Mesothelial cell of epicardium (in vitro differentiated cells): ENCODE data around the gene BBIP1. TPM values are rescaled to one million over a fixed set of nuclear protein-coding genes. Genes with fewer than 3 reads are reported as not detected.

Experiments used
- DNase-seq, 2 experiments: peaks; one replicate each; pipeline ENCODE4 v3.0.0; 2021; ENCODE audit warnings: low spot score in 2 of 2; ENCODE audit not compliant: unreplicated experiment in 2 of 2
- H3K27ac Mint-ChIP-seq: 2 replicates; pipeline ENCODE4 v1.8.0; 2021; ENCODE audit warnings: mixed read lengths
- H3K27me3 Mint-ChIP-seq: 2 replicates; pipeline ENCODE4 v1.8.0; 2021; ENCODE audit warnings: low read depth, mixed read lengths
- H3K36me3 Mint-ChIP-seq: 2 replicates; pipeline ENCODE4 v1.8.0; 2021; ENCODE audit warnings: mixed read lengths
- H3K4me1 Mint-ChIP-seq: 2 replicates; pipeline ENCODE4 v1.8.0; 2021; ENCODE audit warnings: mixed read lengths
- H3K4me3 Mint-ChIP-seq: 2 replicates; pipeline ENCODE4 v1.8.0; 2021; ENCODE audit warnings: mild to moderate bottlenecking, moderate library complexity, mixed read lengths
- H3K9me3 Mint-ChIP-seq: 2 replicates; pipeline ENCODE4 v1.8.0; 2021; ENCODE audit warnings: mixed read lengths
- CTCF ChIP-seq: fragments of 200-600 bp; sonication (generic); IDR thresholded peaks from one replicate; pipeline ENCODE4 v1.5.0; 2021; ENCODE audit warnings: antibody characterized with exemption; ENCODE audit not compliant: unreplicated experiment
- total RNA-seq: library from RNA; stranded (reverse); gene quantifications from 3 replicates; pipeline ENCODE4 v1.2.1, GENCODE V29; 2021

The BBIP1 gene
- total RNA-seq, 1 donor from 2014 or later = 16.3 TPM

GRCh38 chr10:110853921-110854605 is 64.9 kb downstream of the BBIP1 start:
- Mint-ChIP-seq H3K4me1 (peaks cover 21% of the 10 kb centered on the region), H3K36me3 (no peaks in the 10 kb centered on the region), H3K27ac (no peak overlapping the region), H3K4me3 (no peak overlapping the region), H3K27me3 (no peaks in the 10 kb centered on the region), H3K9me3 (peaks cover 7% of the 10 kb centered on the region)
- TF ChIP-seq CTCF = no peak
- no peak for DNase-seq

- no peaks in the 10 kb centered on the region for H3K36me3 Mint-ChIP-seq
- peaks cover 14% of the 10 kb centered on the region for H3K4me1 Mint-ChIP-seq
- no peak for DNase-seq
- no peak for TF ChIP-seq CTCF
- H3K9me3 Mint-ChIP-seq = peaks cover 7% of the 10 kb centered on the region
- H3K27me3 Mint-ChIP-seq = no peaks in the 10 kb centered on the region
- H3K27ac Mint-ChIP-seq = no peak overlapping the region
- H3K4me3 Mint-ChIP-seq = no peak overlapping the region
Observed at GRCh38 chr10:110852947-110853346, 66.0 kb downstream of the BBIP1 start.

GRCh38 chr10:110852255-110852896 is 66.6 kb downstream of the BBIP1 start:
- TF ChIP-seq CTCF = no peak
- Mint-ChIP-seq H3K27ac (no peak overlapping the region), H3K4me1 (peaks cover 12% of the 10 kb centered on the region), H3K27me3 (no peaks in the 10 kb centered on the region), H3K4me3 (no peak overlapping the region), H3K36me3 (no peaks in the 10 kb centered on the region), H3K9me3 (peaks cover 7% of the 10 kb centered on the region)
- DNase-seq = no peak

GRCh38 chr10:110851020-110851612 is 67.9 kb downstream of the BBIP1 start:
- DNase-seq = no peak
- no peak for TF ChIP-seq CTCF
- H3K27ac Mint-ChIP-seq = peak overlapping the region; percentile 72
- H3K9me3 Mint-ChIP-seq = peaks cover 7% of the 10 kb centered on the region
- no peaks in the 10 kb centered on the region for H3K36me3 Mint-ChIP-seq
- no peak overlapping the region for H3K4me3 Mint-ChIP-seq
- H3K27me3 Mint-ChIP-seq = no peaks in the 10 kb centered on the region
- H3K4me1 Mint-ChIP-seq = peaks cover 17% of the 10 kb centered on the region

GRCh38 chr10:110850099-110850498 is 68.9 kb downstream of the BBIP1 start:
- Mint-ChIP-seq H3K27me3 (no peaks in the 10 kb centered on the region), H3K9me3 (no peaks in the 10 kb centered on the region), H3K4me1 (peaks cover 27% of the 10 kb centered on the region), H3K36me3 (no peaks in the 10 kb centered on the region), H3K27ac (no peak overlapping the region), H3K4me3 (no peak overlapping the region)
- TF ChIP-seq CTCF = no peak
- no peak for DNase-seq

Other genes starting within 250 kb of the BBIP1 start
- 142 to 157 TPM (median 145 TPM) in 3 replicates for gene PDCD4, start 47.3 kb downstream of the BBIP1 start, total RNA-seq
- 40.4 to 43.2 TPM (median 41.0 TPM) in 3 replicates for gene SHOC2, start 424 bp upstream of the BBIP1 start, total RNA-seq
- 4.7 to 5.2 TPM (median 4.9 TPM) in 3 replicates for gene ADRA2A, start 157.8 kb upstream of the BBIP1 start, total RNA-seq